ENCODE data around the gene SLC4A2.
A peak's percentile ranks its signal among the peaks of the same experiment; 100 is the strongest.

The SLC4A2 gene

DNA sequence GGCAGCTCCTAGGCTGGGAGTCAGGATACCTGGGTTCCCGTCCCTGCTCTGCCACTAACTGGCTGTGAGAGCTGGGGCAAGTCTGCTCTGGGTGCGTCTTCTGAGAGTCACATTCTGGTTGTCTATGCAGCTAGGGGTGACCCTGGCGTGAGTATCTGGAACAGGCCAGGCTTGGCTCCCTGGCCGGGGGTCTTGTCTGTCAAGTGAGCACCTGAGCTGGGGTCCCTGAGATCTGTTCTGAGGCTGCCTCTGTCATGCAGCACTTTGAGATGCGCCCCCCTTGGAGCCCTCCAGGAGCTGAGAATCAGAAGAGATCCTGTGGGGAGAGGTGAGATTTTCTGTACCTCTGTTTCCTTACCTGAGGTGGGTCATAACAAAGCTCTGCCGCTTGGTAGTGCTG lies 34.4 kb downstream of the SLC4A2 start:
- no peak for DNase-seq (ENCODE audit: low read depth in 2 of 2)

DNA sequence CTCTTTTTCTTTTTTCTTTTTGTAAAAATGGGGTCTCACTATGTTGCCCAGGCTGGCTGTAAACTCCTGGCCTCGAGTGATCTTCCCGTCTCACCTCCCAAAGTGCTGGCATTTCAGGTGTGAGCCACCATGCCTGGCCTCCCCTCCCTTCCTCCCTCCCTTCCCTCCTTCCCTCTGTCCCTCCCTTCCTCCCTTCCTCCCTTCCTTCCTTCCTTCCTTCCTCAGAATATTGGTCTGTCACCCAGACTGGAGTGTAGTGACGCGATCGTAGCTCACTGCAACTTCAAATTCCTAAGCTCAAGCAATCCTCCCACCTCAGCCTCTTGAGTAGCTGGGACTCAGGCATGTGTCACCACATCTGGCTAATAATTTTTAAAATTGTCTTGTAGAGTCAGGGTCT lies 35.3 kb downstream of the SLC4A2 start:
- no peak for DNase-seq (ENCODE audit: low read depth in 2 of 2)

DNA sequence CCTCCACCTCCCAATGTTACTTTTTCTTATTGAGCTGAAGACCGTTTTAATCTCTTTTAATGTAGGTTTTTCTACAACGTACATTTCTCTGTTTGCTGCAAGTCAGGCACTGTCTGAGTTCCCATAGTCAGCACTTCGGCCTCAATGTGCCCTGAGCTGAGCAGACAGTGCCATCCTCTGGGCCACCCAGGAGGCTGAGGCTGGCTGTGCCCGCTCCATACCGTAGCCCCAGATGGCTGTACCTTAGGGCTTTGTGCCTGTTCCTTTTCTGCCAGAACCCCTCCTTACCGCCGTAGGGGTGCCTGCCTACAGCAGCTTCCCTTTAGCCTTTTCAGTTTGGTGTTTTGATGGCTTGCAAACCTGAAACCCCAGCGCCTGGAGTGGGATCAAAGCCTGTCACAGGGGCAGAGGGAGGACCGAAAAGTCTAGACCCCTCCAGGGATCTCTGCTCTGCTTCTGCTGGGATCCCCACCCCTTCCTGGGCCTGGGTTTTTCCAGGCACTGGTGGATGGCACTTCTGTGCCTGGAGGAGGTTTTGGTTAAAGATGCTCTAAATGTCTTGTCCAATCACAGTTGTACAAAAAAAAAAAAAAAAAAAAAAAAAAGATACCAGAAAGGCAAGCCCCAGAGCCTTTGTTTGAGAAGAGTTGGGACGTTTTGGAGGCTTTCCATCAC lies 35.9 kb downstream of the SLC4A2 start:
- DNase-seq (ENCODE audit: low read depth in 2 of 2), result no peak

DNA sequence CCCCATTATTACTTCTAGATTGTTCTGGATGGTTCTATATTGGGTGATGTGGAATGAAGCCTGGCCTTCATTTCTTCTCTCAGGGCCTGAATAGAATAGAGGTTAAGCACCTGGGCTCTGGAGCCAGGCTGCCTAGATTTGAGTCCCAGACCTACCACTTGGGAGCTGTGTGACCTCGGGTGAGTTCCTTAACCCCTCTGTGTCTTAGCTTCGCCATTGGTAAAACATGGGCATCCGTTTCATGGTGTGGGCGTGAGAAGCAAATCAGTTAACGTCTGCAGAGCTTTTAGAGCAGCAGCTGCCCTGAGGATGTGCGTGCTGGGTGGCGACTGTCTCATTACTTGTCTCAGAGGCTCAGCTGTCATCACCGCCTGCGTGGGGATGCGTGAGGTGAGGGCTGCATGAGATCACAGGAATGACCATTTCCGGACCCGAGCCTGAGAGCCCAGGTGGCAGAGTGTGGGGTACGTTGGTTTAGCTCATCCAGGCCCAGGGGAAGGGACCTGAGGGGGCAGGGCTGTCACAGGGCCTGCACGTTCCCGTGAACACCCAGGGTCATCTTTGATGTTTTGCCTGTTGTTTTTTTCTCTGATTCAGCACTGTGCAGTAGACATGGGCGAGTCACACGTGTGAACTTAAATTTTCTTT lies 36.6 kb downstream of the SLC4A2 start:
- no peak for DNase-seq (ENCODE audit: low read depth in 2 of 2)

- no peak for DNase-seq (ENCODE audit: low read depth in 2 of 2)
These were observed 40.3 kb downstream of the SLC4A2 start for GRCh38 chr7:151099486-151100211.

DNA sequence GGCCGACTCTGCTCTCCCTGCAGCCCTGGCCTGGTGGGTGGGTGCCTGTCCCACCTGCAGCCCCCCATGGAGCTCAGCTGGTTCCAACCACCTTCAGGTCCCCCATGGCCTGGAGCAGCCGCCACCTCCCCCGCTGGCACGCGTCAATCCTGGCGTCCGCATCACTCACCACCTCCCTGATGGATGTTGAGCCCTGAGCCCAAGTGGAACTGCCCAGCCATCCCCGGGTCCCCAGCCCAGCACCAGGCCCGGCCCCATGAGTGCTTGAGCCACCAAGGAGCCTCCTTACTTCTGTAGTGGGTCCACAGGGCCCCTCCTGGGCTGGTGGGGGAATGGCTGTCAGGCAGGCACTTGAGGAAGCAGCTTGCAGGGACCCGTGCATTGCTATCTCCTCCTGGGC lies 41.5 kb downstream of the SLC4A2 start:
- no peak for DNase-seq (ENCODE audit: low read depth in 2 of 2)

- no peak for DNase-seq (ENCODE audit: low read depth in 2 of 2)
These were observed 42.4 kb downstream of the SLC4A2 start for GRCh38 chr7:151101621-151102396.

GRCh38 chr7:151102991-151103390 lies 43.6 kb downstream of the SLC4A2 start:
- no peak for DNase-seq (ENCODE audit: low read depth in 2 of 2)

GRCh38 chr7:151103973-151104372 lies 44.6 kb downstream of the SLC4A2 start:
- DNase-seq (ENCODE audit: low read depth in 2 of 2), result no peak

- no peak for DNase-seq (ENCODE audit: low read depth in 2 of 2)
These were observed 45.2 kb downstream of the SLC4A2 start for GRCh38 chr7:151104411-151105235.

- DNase-seq (ENCODE audit: low read depth in 2 of 2), result no peak
These were observed 48.5 kb downstream of the SLC4A2 start for GRCh38 chr7:151107882-151108281.

DNA sequence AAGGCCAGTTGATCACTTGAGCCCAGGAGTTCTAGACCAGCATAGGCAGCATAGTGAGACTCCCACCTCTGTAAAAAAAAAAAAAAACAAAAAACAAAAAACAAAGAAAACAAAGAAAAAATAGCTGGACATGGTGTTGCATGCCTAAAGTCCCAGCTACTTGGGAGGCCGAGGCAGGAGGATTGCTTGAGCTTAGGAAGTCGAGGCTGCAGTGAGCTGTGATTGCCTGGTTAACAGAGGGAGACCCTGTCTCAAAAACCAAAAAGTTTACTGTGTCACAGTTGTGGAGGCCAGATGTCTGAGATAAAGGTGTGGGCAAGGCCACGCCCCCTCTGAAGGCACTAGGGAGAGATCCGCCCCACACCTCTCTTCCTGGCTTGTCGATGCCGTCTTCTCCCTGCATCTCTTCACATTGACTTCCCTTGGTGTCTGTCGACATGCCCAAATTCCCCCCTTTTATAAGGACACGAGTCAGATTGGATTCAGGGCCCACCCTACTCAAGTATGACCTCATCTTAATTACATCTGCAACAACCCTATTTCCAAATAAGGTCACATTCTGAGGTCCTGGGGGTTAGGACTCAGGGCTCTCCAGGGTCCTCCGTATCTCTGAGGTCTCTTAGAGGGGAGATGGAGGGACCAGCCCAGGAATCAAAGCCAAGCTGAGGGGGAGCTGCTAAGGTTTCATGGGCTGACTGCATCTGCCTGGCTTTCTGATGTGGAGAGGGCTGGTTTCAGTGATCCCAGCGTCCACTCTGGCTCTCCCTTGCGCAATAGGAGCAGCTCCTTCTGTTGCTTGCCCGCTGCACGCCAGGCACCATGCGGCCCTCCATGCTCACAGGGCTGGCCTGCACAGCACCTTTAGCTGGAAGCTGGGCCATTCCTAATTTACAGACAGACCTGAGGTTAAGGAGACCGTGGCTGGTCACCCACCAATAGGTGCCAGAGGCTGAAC lies 50.0 kb downstream of the SLC4A2 start:
- no peak for DNase-seq (ENCODE audit: low read depth in 2 of 2)

DNA sequence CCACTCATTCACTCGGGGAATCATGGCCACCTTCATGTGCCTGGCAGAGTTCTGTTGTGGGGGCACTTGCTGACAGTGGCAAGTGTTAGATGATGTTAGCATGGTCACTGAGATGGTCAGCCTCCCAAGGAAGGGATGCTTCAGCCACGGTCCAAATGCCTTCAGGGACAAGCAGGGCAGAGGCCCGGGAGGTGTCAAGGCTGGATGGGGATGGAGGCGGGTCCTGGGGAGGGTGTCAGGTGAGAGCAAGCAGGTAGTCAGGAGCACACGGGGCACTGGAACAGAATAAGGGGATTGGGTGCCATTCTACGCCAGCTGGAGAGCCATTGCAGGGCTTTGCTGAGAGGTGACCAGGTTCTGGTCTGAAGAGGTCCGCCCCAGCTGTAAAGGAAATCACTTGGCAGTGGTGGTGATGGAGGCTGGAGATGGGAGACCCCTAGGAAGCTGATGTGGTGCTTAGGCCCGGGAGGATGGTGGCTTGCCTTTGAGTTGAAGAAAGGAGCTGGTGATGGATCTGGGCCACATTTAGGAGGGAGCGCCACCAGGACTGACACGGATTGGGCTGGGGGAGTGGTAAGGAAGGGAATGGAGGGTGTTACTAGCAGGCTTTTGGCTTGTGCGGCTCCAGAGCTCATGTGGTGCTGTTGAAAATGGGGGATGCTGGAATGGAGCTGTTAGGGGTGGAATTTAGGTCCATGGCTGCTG lies 51.0 kb downstream of the SLC4A2 start:
- DNase-seq (ENCODE audit: low read depth in 2 of 2), result no peak

- peak; percentile 61 to 66 for DNase-seq (ENCODE audit: low read depth in 2 of 2)
These were observed 51.7 kb downstream of the SLC4A2 start for GRCh38 chr7:151110941-151111645.

DNA sequence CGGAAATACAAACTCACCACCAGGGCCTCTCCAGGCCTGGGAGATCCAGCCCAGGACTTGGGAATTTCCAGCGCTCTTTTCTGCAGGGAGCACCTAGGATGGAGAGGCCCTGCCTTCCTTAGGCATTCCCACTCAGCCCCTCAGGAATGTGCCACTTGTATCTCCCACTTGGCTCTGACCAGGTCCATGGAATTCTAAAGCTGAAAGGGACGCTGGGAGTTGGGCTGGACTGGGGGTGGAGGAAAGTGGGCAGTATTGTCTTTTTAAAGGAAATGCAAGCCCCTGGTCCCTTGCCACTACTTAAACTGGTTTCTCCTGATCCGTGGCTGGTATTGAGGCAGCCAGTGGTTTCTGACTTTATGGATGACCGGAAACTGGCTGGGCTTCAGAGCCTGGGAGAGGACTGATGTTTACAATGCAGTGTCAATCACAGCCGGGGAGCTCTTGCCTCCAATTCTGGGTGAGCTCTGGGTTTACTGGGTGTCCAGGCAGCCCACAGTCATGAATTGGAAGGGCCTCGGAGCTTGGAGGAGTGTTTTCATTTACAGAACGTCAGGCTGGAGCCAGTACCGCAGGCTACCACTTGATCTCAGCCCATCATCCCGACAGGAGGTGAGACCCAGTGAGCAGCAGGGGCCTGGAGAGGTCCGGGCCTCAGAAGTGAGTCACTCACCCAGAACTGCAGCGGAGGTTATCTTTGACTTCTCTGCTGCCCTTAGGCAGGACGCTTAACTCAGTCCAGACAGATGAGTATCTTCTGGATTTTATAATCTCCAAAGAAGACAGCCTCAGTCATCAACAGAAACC lies 54.2 kb downstream of the SLC4A2 start:
- no peak for DNase-seq (ENCODE audit: low read depth in 2 of 2)

DNA sequence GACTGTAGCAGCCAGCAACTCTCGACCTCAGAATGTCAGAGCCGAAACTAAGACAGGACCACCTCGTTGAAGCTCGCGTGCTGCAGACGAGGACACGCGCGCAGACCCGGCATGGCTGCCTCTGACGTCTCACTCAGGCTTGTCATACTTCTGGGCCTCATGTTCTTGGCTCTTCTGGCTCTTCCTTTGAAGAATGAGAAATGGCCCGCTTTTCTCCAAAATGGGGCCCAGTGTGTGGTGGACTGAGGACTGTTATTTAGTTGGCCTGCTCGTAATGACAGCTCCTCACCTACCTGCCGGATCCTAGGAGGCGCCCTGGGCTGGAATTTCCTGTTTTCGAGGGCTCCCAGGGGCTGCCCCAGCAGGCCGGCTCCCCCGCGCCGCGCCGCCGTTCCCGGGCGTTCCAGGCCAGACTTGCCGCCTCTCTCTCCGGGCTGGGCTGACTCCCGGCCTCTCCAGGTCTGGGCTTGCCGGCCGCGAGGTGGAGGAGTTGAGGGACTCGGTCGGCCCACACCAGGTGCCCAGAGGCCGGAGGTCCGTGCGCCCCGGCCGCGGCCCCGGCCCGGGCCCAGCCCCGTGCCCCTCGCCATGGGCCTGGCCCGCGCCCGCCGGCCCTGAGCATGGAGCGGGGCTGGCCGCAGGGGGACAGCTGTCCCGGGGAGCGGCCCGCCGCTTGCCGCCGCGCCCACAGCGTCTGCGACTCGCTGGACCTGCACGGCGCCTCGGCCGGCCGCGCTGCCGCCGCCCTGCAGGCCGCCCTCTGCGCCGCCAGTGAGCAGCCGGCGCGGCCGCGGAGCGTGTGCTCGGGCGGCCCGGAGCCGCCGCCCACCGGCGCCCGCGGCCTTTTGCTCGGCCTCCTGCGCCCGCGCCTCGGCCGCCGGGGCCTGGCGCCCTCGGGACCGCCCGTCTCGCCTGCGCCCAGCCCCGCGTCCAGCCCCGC lies 55.0 kb downstream of the SLC4A2 start:
- no peak for DNase-seq (ENCODE audit: low read depth in 2 of 2)
